CD1c-positive myeloid dendritic cell (primary cell): Measurements from ENCODE around the gene LRRD1.
"Not testable (repeated sequence)": the region's sequence is repeated elsewhere in the genome, so short reads cannot be mapped to it uniquely, and the experiment has no call there.

Source experiments
- DNase-seq: peaks from one replicate; pipeline ENCODE4 v3.0.0-alpha.2; 2016; ENCODE audit errors: extremely low spot score

Gene LRRD1

DNA sequence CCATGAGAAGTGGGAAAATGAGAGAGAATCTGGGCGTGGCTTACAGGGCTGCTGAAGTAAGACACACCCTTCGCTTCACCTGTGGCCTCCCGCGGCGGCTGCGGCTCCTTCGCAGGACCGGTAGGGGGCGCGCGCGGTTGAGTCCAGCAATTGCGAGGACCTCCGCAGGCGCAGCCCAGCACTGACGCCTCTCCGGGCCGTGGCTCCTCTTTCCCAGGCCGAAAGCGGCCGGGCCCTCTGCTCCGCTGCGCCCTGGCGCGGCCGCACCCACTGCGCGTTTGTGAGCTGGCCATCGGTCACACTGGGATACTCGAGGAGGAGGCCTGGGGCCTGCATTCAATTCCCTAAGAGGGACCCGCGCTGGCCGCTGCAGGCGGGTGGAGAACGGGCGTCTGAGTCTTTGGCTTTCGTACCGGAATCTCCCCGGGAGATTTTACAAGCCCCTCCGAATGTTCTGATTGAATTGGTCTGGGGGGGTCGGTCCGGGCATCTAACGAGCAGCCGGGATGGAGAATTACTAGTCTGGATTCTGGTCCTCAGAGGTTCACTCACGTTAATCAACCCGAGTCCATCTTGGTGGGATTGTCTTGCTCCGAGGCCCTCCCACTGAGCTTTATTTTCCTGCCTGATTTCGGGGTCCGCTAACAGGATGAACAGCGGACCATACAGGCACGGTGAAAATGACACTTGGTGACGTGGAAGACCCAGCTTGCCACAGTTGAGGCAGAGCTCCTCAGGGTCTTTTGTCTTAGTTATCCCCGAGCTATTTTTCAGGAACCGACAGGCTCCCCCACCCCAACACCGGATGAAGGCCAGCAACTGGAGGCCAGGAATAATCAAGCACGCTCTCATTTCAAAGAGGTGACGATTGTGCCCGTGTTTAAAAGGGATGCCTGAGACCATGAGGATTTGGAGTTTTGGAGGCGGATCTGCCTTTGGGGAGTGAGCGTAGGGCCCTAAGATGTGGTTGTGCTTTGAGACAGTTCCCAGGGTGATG, at the start of gene LRRD1:
Gene LRRD1, minus strand, starts transcription at position 215 of the 997 bp plus-strand sequence. CDS start 13,940 bp downstream, outside the sequence.
- peak; percentile 89 for DNase-seq

GRCh38 chr7:92228742-92229141, 49.8 kb upstream of the LRRD1 start:
- no peak for DNase-seq

GRCh38 chr7:92228100-92228499, 49.2 kb upstream of the LRRD1 start:
- DNase-seq, result no peak

- DNase-seq, result no peak
These were observed 48.0 kb upstream of the LRRD1 start for GRCh38 chr7:92226981-92227380.

GRCh38 chr7:92221766-92222165, 42.8 kb upstream of the LRRD1 start:
- DNase-seq, result no peak

DNA sequence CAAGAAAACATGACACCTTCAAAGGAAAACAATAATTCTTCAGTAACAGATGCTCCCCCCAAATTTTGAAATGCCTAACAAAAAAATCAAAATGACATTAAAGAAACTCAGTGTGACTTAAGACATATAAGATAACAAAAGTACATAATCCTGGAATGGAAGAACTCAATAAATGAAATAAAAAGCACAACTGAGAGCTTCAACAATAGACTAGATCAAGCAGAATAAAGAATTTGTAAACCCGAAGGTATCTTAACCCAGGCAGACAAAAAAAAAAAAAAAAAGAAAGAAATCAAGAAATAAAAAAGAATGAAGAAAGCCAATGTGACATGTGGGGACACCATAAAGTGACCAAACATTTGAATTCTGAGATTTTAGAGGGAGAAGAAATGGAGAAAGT, 27.7 kb upstream of the LRRD1 start:
- DNase-seq, result no peak

DNA sequence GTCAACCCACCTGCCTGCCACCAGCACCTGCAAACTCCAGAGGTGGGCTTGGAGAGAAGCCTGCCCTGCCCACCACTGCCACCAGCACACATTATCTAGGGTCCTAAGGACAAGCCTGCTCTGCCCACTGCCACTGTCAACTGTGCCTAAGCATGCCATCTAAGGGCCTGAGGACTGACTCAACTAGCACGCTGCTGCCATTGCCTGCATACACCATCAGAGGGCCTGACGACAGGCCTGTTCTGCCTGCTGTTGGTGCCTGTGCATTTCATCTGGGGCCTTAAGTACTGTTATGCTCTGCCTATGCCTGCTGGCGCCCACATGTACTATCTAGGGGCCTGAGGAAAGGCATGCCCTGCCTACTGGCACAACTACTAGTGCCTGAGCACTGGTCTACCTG, 27.0 kb upstream of the LRRD1 start:
- no peak for DNase-seq

- no peak for DNase-seq
These were observed 21.8 kb upstream of the LRRD1 start for GRCh38 chr7:92200791-92201190.

GRCh38 chr7:92192326-92192725, 13.4 kb upstream of the LRRD1 start:
- DNase-seq, result no peak

DNA sequence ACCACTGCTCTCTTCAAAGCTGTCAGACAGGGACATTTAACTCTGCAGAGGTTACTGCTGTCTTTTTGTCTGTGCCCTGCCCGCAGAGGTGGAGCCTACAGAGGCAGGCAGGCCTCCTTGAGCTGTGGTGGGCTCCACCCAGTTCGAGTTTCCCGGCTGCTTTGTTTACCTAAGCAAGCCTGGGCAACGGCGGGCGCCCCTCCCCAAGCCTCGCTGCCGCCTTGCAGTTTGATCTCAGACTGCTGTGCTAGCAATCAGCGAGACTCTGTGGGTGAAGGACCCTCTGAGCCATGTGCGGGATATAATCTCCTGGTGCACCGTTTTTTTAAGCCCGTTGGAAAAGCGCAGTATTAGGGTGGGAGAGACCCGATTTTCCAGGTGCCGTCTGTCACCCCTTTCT, 10.3 kb upstream of the LRRD1 start:
- DNase-seq, result not testable (repeated sequence)

GRCh38 chr7:92184294-92184693, 5.4 kb upstream of the LRRD1 start:
- DNase-seq, result not testable (repeated sequence)

GRCh38 chr7:92177362-92177761, 1.6 kb downstream of the LRRD1 start:
- DNase-seq, result no peak

DNA sequence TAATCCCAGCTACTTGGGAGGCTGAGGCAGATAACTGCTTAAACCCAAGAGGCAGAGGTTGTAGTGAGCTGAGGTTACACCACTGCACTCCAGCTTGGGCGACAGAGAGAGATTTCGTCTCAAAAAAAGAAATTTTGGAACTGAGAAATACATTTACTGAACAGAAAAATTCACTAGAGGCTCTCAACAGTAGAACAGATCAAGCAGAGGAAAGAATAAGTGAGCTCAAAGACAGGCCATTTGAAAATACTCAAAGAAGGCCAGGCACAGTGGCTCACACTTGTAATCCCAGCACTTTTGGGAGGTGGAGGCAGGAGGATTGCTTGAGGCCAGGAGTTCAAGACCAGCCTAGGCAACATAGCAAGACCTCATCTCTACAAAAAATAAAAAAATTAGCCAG, 9.4 kb downstream of the LRRD1 start:
- not testable (repeated sequence) for DNase-seq

- DNase-seq, result no peak
These were observed 17.7 kb downstream of the LRRD1 start for GRCh38 chr7:92161271-92161670.

DNA sequence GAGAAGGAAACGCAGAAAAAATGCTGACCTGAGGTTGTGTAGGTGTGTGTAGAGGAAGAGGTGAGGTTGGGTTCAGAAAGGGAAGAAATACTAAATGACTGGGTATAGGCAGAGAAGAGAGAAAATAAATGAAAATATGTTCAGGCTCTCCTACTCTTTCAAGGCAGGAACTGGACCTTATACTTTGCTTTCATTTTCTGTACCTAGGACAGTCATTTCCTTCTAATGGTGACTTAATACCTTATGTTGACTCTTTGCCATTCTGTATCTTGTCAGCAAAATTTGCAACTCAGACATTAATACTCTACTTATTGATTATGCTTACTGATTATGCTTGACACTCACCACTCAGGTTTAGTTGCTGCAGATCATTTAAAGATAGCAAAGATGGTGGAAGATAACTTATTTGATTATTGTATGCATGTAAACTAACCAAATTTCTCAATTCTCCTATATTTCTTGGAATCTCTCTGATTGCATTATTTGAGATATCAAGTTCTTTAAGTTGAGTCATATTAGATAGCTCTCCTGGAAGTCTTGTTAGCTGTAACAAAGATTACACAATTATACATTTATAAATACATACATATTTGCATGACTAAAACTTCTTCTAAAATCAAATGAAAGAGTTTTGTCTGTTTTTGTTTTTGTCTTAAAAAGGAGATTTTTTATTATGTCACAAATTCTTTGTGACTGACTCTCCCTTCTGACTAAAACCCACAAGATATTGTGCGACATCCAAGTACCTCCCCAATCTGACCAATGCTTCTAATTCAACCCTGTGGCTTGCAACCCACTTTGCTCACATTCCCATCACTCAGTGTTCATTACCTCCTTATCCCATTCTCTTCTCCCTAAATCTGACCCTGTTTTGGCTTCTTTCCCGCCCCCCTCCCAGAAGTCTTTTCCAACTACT, 20.0 kb downstream of the LRRD1 start:
- DNase-seq, result no peak

- DNase-seq, result no peak
These were observed 22.0 kb downstream of the LRRD1 start for GRCh38 chr7:92156990-92157389.

DNA sequence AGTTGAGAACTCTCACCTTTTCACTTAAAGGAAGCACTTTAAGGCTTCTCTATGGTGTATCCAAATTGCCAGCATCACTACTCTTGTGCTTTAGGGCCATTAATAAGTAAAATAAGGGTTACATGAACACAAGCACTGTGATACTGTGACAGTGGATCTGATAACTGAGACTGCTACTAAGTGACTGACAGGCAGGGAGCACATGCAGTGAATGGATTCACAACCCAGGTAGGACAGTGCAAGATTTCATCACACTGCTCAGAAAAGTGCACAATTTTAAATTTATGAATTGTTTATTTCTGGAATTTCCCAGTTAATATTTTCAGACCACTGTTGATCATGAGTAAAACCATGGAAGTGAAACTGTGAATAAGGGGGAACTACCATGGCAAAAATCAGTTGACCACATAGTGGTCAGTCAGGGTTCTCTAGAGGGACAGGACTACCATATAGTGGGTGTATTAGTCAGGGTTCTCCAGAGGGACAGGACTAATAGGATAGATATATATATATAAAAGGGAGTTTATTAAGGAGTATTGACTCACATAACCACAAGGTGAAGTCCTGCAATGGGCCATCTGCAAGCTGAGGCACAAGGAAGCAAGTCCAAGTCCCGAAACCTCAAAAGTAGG, 23.7 kb downstream of the LRRD1 start:
- DNase-seq, result peak; percentile 28

DNA sequence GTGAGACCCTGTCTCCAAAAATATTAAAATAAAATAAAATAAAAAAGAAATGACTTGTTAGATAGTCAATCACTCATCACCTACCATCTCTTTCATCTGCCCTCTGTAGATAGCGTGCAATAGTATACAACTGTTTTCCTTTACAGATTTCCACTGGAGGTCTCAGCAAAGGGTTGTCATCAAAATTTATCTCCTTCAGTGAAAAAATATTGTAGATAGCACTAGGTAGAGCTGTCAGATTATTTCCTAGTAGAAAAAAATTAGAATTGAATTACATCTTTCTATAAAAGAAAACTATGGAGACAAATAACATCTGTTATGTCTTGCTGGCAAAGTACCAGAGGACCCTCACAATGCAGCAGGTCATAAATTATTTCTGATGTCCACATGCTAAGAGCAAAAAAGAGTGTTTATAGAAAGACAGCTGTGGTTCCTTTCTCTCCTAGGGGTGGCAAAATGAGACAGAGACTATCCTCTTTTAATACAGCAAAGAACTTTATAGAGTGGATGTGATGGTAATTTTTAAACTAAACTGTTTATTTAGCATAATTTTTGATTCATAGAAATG, 28.4 kb downstream of the LRRD1 start:
- no peak for DNase-seq

GRCh38 chr7:92149736-92150239, 29.2 kb downstream of the LRRD1 start:
- no peak for DNase-seq

GRCh38 chr7:92143192-92143880, 35.6 kb downstream of the LRRD1 start:
- not testable (repeated sequence) for DNase-seq

DNA sequence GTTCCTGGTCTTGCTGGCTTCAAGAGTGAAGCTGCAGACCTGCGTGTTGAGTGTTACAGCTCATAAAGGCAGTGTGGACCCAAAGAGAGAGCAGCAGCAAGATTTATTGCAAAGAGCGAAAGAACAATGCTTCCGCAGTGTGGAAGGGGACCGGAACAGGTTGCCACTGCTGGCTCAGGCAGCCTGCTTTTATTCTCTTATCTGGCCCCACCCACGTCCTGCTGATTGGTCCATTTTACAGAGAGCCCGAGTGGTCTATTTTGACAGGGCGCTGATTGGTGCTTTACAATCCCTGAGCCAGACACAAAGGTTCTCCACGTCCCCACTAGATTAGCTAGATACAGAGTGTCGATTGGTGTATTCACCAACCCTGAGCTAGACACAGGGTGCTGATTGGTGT, 36.2 kb downstream of the LRRD1 start:
- DNase-seq, result not testable (repeated sequence)
